Body of pancreas (tissue), 4 donors: ENCODE measurements around the gene RAP1GAP2. TPM values are rescaled to one million over a fixed set of nuclear protein-coding genes. Genes with fewer than 3 reads are reported as not detected.
A peak's percentile ranks its signal among the peaks of the same experiment; 100 is the strongest.

Source experiments
- ATAC-seq: fragments of 150-250 bp; one replicate; pipeline ENCODE4 v1.9.1; 2016
- DNase-seq, 4 donors: peaks; one replicate each; pipeline ENCODE4 v3.0.0-alpha.2; 2019
- H3K27ac ChIP-seq, 4 donors: fragments of 200-600 bp; sonication (generic); 1 replicate in 3 of 4; 2 replicates in 1 of 4; pipeline versions ENCODE4 v1.5.1 to v1.6.1; 2016 to 2019; ENCODE audit warnings: mild to moderate bottlenecking in 1 of 4, mixed read lengths in 1 of 4, moderate library complexity in 1 of 4
- H3K27me3 ChIP-seq, 2 donors: fragments of 200-600 bp; sonication (generic); one replicate each; pipeline ENCODE4 v1.6.0; 2016; ENCODE audit warnings: mild to moderate bottlenecking in 1 of 2
- H3K36me3 ChIP-seq, 2 donors: fragments of 200-600 bp; sonication (generic); replicated peaks in 1 of 2; 2 replicates each; pipeline ENCODE4 v1.5.1; 2016; ENCODE audit warnings: low read depth in 2 of 2; ENCODE audit not compliant: insufficient read depth in 1 of 2
- H3K4me1 ChIP-seq: fragments of 200-600 bp; sonication (generic); one replicate; pipeline ENCODE4 v1.6.0; 2016
- H3K4me3 ChIP-seq, 2 donors: fragments of 200-600 bp; sonication (generic); 1 replicate in 1 of 2; 2 replicates in 1 of 2; pipeline ENCODE4 v1.5.1; 2016 to 2019
- H3K9me3 ChIP-seq, 3 donors: fragments of 200-600 bp; sonication (generic); 1 replicate in 2 of 3; 2 replicates in 1 of 3; pipeline ENCODE4 v1.5.1; 2016
- CTCF ChIP-seq, 7 experiments: fragments of 450-650 bp in 4 of 7; fragments of 200-600 bp in 3 of 7; sonication (generic) in 3 of 7; IDR thresholded peaks; one replicate each; pipeline ENCODE4 v1.5.1; 2016 to 2019; ENCODE audit warnings: antibody characterized with exemption in 7 of 7
- POLR2A ChIP-seq, 3 donors: fragments of 450-650 bp; IDR thresholded peaks; one replicate each; pipeline ENCODE4 v1.6.1; 2016; ENCODE audit warnings: antibody characterized with exemption in 3 of 3, mild to moderate bottlenecking in 2 of 3
- WGBS, 2 donors: methylation state at CpG; one replicate each; pipeline ENCODE4 v1.1.5; 2017; 5-methylcytosine and 5-hydroxymethylcytosine counted together
- intact Hi-C: fragments of 100-400 bp; cut with DNase I; formaldehyde crosslinking; loops from one replicate; pipeline ENCODE4 v1.15.1; 2023
- total RNA-seq, 2 donors: library from RNA; depleted of rRNA; stranded (reverse); fragments of >200 nt; gene quantifications; one replicate each; pipeline ENCODE4 v1.1.0, GENCODE V29; 2016

The RAP1GAP2 gene
- total RNA-seq, 2 donors from 2014 or later, result 21.8 to 81.1 TPM

GRCh38 chr17:2822358-2822757 is 26.1 kb downstream of the RAP1GAP2 start:
- TF ChIP-seq POLR2A (IDR thresholded peaks at IDR 0.05), result no peak
- no peak for TF ChIP-seq CTCF (IDR thresholded peaks at IDR 0.05)
- Histone ChIP-seq H3K27ac (no peak overlapping the region), H3K9me3 (no peaks in the 10 kb centered on the region), H3K4me1 (no peaks in the 10 kb centered on the region), H3K4me3 (no peak overlapping the region), H3K27me3 (no peaks in the 10 kb centered on the region), H3K36me3 (no peaks in the 10 kb centered on the region)
- DNase-seq (no peak), ATAC-seq (no peak)
- intact Hi-C loops, result no loop called here
- WGBS, 2 donors, result 67 to 73% methylated on average over 7 of the region's 7 CpGs

- no peak overlapping the region for H3K4me3 ChIP-seq
- H3K9me3 ChIP-seq, result no peaks in the 10 kb centered on the region
- ATAC-seq (no peak), DNase-seq (no peak)
- intact Hi-C loops, result loop anchor here (5.0 kb wide), 1 partner anchor 187 kb away; no protein-coding TSS in a partner anchor
- WGBS, 2 donors, result 68 to 69% methylated on average over 13 to 15 of the region's 15 CpGs
- H3K36me3 ChIP-seq, result no peaks in the 10 kb centered on the region
- no peaks in the 10 kb centered on the region for H3K4me1 ChIP-seq
- no peaks in the 10 kb centered on the region for H3K27me3 ChIP-seq
- TF ChIP-seq CTCF (IDR thresholded peaks at IDR 0.05), result no peak
- no peak for TF ChIP-seq POLR2A (IDR thresholded peaks at IDR 0.05)
- no peak overlapping the region for H3K27ac ChIP-seq
These were observed 29.2 kb downstream of the RAP1GAP2 start for GRCh38 chr17:2825253-2825970.

GRCh38 chr17:2828397-2829038 is 32.3 kb downstream of the RAP1GAP2 start:
- intact Hi-C loops, result loop anchor here (5.0 kb wide), 1 partner anchor 184 kb away; no protein-coding TSS in a partner anchor
- no peak overlapping the region for H3K4me3 ChIP-seq

GRCh38 chr17:2830678-2831077 is 34.4 kb downstream of the RAP1GAP2 start:
- TF ChIP-seq CTCF (IDR thresholded peaks at IDR 0.05), result no peak
- no peak for TF ChIP-seq POLR2A (IDR thresholded peaks at IDR 0.05)
- no peak for ATAC-seq
- H3K4me1 ChIP-seq, result no peaks in the 10 kb centered on the region
- H3K27me3 ChIP-seq, result no peaks in the 10 kb centered on the region
- WGBS, 2 donors, result 46 to 64% methylated on average over 2 of the region's 2 CpGs
- intact Hi-C loops, result no loop called here
- H3K27ac ChIP-seq, result no peak overlapping the region
- DNase-seq, result no peak
- no peaks in the 10 kb centered on the region for H3K9me3 ChIP-seq
- H3K36me3 ChIP-seq, result no peaks in the 10 kb centered on the region
- no peak overlapping the region for H3K4me3 ChIP-seq

More at GRCh38 chr17:2828397-2829038, 32.3 kb downstream of the RAP1GAP2 start:
- TF ChIP-seq POLR2A (IDR thresholded peaks at IDR 0.05) (no peak), CTCF (IDR thresholded peaks at IDR 0.05) (peak; percentile 89 to 95 (median 91))
- no peaks in the 10 kb centered on the region for H3K9me3 ChIP-seq
- no peaks in the 10 kb centered on the region for H3K4me1 ChIP-seq
- 7 to 20% methylated on average over 12 to 14 of the region's 14 CpGs for WGBS, 2 donors
- DNase-seq, result peak; percentile 72 to 81 (median 79)
- ATAC-seq, result peak; percentile 82
- no peaks in the 10 kb centered on the region for H3K36me3 ChIP-seq
- no peaks in the 10 kb centered on the region for H3K27me3 ChIP-seq
- no peak overlapping the region for H3K27ac ChIP-seq
